Measurements from ENCODE around the gene GATB. TPM values are rescaled to one million over a fixed set of nuclear protein-coding genes. Genes with fewer than 3 reads are reported as not detected.

GATB gene
- total and polyA plus RNA-seq, 2 donors (not counting 1 experiment from before 2014, with no cell fraction given) = 11.6 to 19.2 TPM

DNA sequence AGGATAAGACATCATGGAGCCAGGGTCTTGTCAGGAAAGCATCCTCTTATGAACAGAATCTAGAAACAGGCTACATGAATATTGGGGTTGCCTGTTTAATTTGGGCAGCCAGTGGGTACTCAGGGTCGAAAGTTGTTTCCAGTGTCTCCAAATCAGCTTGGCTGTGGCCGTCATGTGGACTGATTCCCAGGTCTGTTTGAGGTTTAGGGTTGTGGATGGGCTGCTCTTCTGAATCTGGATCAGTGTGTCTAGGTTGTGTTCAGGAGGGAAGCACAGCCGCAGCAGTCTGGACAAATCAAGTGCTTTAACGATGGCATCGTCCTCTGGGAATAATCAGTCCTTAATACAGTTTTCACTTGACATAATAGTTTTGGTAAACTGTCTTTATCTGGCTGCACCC lies 94.3 kb downstream of the GATB start:
- Mint-ChIP-seq H3K4me1 (no peaks in the 10 kb centered on the region), H3K27ac (no peak overlapping the region), H3K4me3 (no peak overlapping the region), H3K27me3 (no peaks in the 10 kb centered on the region), H3K9me3 (ENCODE audit: insufficient read depth) (no peaks in the 10 kb centered on the region)
- Histone ChIP-seq H3K27me3 (replicated peaks in 1 of 4; ENCODE audit: control extremely low read depth in 1 of 4, control insufficient read depth in 3 of 4, insufficient read depth in 4 of 4, low read length in 3 of 4) (no peaks in the 10 kb centered on the region), H3K27ac (ENCODE audit: low read length in 2 of 2) (no peak overlapping the region), H3K9me3 (ENCODE audit: control extremely low read depth in 1 of 3, control insufficient read depth in 2 of 3, insufficient read depth in 1 of 3, low read length in 2 of 3) (no peaks in the 10 kb centered on the region), H3K4me2 (replicated peaks; ENCODE audit: low read depth, low read length, poor library complexity, severe bottlenecking) (no peak overlapping the region), H3K79me2 (ENCODE audit: control insufficient read depth, insufficient read depth, low read length) (no peaks in the 10 kb centered on the region), H2AFZ (ENCODE audit: insufficient read depth, low read depth, low read length, poor library complexity, severe bottlenecking) (no peak overlapping the region), H3K36me3 (replicated peaks in 1 of 2; ENCODE audit: control extremely low read depth in 1 of 2, control insufficient read depth in 1 of 2, extremely low read depth in 1 of 2, insufficient read depth in 2 of 2, low read length in 1 of 2) (no peaks in the 10 kb centered on the region), H3K4me3 (ENCODE audit: control extremely low read depth in 1 of 5, extremely low read depth in 1 of 5, insufficient read depth in 1 of 5, low read depth in 2 of 5, low read length in 4 of 5) (no peak overlapping the region), H3K9ac (ENCODE audit: low read length) (no peak overlapping the region), H4K20me1 (ENCODE audit: control insufficient read depth, insufficient read depth, low read length, poor library complexity, severe bottlenecking) (no peaks in the 10 kb centered on the region), H3K4me1 (ENCODE audit: control insufficient read depth in 2 of 2, insufficient read depth in 2 of 2, low read length in 2 of 2) (no peaks in the 10 kb centered on the region)
- ATAC-seq (ENCODE audit: low read depth) (no peak), DNase-seq (no peak)
- CTCF ChIA-PET = no interaction called here
- TF ChIP-seq CTCF (IDR thresholded peaks at IDR 0.05) (no peak), EZH2 (IDR thresholded peaks at IDR 0.05; ENCODE audit: borderline replicate concordance, insufficient read depth, low read depth, low read length, poor library complexity, severe bottlenecking) (no peak)
- POLR2A ChIA-PET = no interaction called here
- intact Hi-C loops (cut with micrococcal nuclease) = no loop called here
- WGBS (ENCODE audit: insufficient coverage) = 96% methylated on average over 5 of the region's 5 CpGs

GRCh38 chr4:151665785-151666127 lies 95.1 kb downstream of the GATB start:
- Histone ChIP-seq H3K27ac (ENCODE audit: low read length in 2 of 2) (no peak overlapping the region), H3K27me3 (replicated peaks in 1 of 4; ENCODE audit: control extremely low read depth in 1 of 4, control insufficient read depth in 3 of 4, insufficient read depth in 4 of 4, low read length in 3 of 4) (no peaks in the 10 kb centered on the region), H3K9me3 (ENCODE audit: control extremely low read depth in 1 of 3, control insufficient read depth in 2 of 3, insufficient read depth in 1 of 3, low read length in 2 of 3) (no peaks in the 10 kb centered on the region), H3K79me2 (ENCODE audit: control insufficient read depth, insufficient read depth, low read length) (no peaks in the 10 kb centered on the region), H2AFZ (ENCODE audit: insufficient read depth, low read depth, low read length, poor library complexity, severe bottlenecking) (no peak overlapping the region), H4K20me1 (ENCODE audit: control insufficient read depth, insufficient read depth, low read length, poor library complexity, severe bottlenecking) (no peaks in the 10 kb centered on the region), H3K4me2 (replicated peaks; ENCODE audit: low read depth, low read length, poor library complexity, severe bottlenecking) (no peak overlapping the region), H3K4me1 (ENCODE audit: control insufficient read depth in 2 of 2, insufficient read depth in 2 of 2, low read length in 2 of 2) (no peaks in the 10 kb centered on the region), H3K36me3 (replicated peaks in 1 of 2; ENCODE audit: control extremely low read depth in 1 of 2, control insufficient read depth in 1 of 2, extremely low read depth in 1 of 2, insufficient read depth in 2 of 2, low read length in 1 of 2) (no peaks in the 10 kb centered on the region), H3K9ac (ENCODE audit: low read length) (no peak overlapping the region), H3K4me3 (ENCODE audit: control extremely low read depth in 1 of 5, extremely low read depth in 1 of 5, insufficient read depth in 1 of 5, low read depth in 2 of 5, low read length in 4 of 5) (no peak overlapping the region)
- WGBS (ENCODE audit: insufficient coverage) = 100% methylated on average over 1 of the region's 9 CpGs
- H3K4me1 Mint-ChIP-seq = no peaks in the 10 kb centered on the region
- intact Hi-C loops (cut with micrococcal nuclease) = no loop called here
- no peak overlapping the region for H3K4me3 Mint-ChIP-seq
- H3K27me3 Mint-ChIP-seq = no peaks in the 10 kb centered on the region
- H3K27ac Mint-ChIP-seq = no peak overlapping the region
- POLR2A ChIA-PET = no interaction called here
- no peaks in the 10 kb centered on the region for H3K9me3 Mint-ChIP-seq (ENCODE audit: insufficient read depth)
- CTCF ChIA-PET = no interaction called here
- TF ChIP-seq CTCF (IDR thresholded peaks at IDR 0.05) (no peak), EZH2 (IDR thresholded peaks at IDR 0.05; ENCODE audit: borderline replicate concordance, insufficient read depth, low read depth, low read length, poor library complexity, severe bottlenecking) (no peak)
- DNase-seq = no peak
- ATAC-seq (ENCODE audit: low read depth) = no peak
